CD14-positive monocyte (primary cell): ENCODE measurements around the gene ABO. TPM values are rescaled to one million over a fixed set of nuclear protein-coding genes. Genes with fewer than 3 reads are reported as not detected.

ENCODE experiments used
- DNase-seq, 3 donors: peaks; one replicate each; pipeline ENCODE4 v3.0.0-alpha.2; 2011 to 2022
- H2AFZ ChIP-seq: 2 replicates; pipeline ENCODE4 v1.6.0; 2012; ENCODE audit warnings: mild to moderate bottlenecking, low read depth, low read length, inconsistent platforms; ENCODE audit not compliant: insufficient read depth, poor library complexity, severe bottlenecking
- H3K27ac ChIP-seq, 2 donors: 1 replicate in 1 of 2; 2 replicates in 1 of 2; pipeline ENCODE4 v1.5.1; 2012 to 2013; ENCODE audit warnings: low read length in 2 of 2, control low read depth in 1 of 2, inconsistent platforms in 1 of 2, low read depth in 1 of 2, mild to moderate bottlenecking in 1 of 2
- H3K27me3 ChIP-seq, 2 donors: one replicate each; pipeline versions ENCODE4 v1.6.0 to v1.6.1; 2011 to 2013; ENCODE audit warnings: low read length in 2 of 2; ENCODE audit not compliant: control insufficient read depth in 2 of 2, insufficient read depth in 2 of 2
- H3K36me3 ChIP-seq, 2 donors: replicated peaks in 1 of 2; 1 replicate in 1 of 2; 2 replicates in 1 of 2; pipeline versions ENCODE4 v1.5.1 to v1.6.1; 2012 to 2013; ENCODE audit warnings: low read length in 2 of 2, control low read depth in 1 of 2, inconsistent platforms in 1 of 2, mild to moderate bottlenecking in 1 of 2; ENCODE audit not compliant: insufficient read depth in 2 of 2, control insufficient read depth in 1 of 2
- H3K4me1 ChIP-seq, 2 donors: 1 replicate in 1 of 2; 2 replicates in 1 of 2; pipeline versions ENCODE4 v1.5.1 to v1.6.1; 2012 to 2013; ENCODE audit warnings: low read length in 2 of 2, control low read depth in 1 of 2, inconsistent platforms in 1 of 2, mild to moderate bottlenecking in 1 of 2, moderate library complexity in 1 of 2; ENCODE audit not compliant: insufficient read depth in 2 of 2, control insufficient read depth in 1 of 2
- H3K4me2 ChIP-seq: replicated peaks from 2 replicates; pipeline ENCODE3; 2012; ENCODE audit warnings: low read length, moderate library complexity, mild to moderate bottlenecking; ENCODE audit not compliant: poor library complexity, severe bottlenecking; ENCODE audit errors: extremely low read depth
- H3K4me3 ChIP-seq, 3 experiments: fragments of 200-600 bp in 1 of 3; sonication (generic) in 1 of 3; replicated peaks in 1 of 3; 1 replicate in 2 of 3; 2 replicates in 1 of 3; pipeline ENCODE4 v1.5.1; 2011 to 2013; ENCODE audit warnings: low read length in 3 of 3, mild to moderate bottlenecking in 3 of 3, control low read depth in 2 of 3, low read depth in 2 of 3, inconsistent platforms in 1 of 3, moderate library complexity in 1 of 3
- H3K79me2 ChIP-seq: 2 replicates; pipeline ENCODE4 v1.6.0; 2012; ENCODE audit warnings: mild to moderate bottlenecking, control low read depth, inconsistent platforms, low read length, moderate library complexity; ENCODE audit not compliant: insufficient read depth
- H3K9ac ChIP-seq: 2 replicates; pipeline ENCODE4 v1.6.0; 2017; ENCODE audit warnings: low read length, mild to moderate bottlenecking; ENCODE audit not compliant: insufficient read depth, poor library complexity, severe bottlenecking
- H3K9me3 ChIP-seq, 2 donors: replicated peaks in 1 of 2; 1 replicate in 1 of 2; 2 replicates in 1 of 2; pipeline versions ENCODE4 v1.5.1 to v1.6.1; 2012 to 2013; ENCODE audit warnings: low read length in 2 of 2, control low read depth in 1 of 2; ENCODE audit not compliant: control insufficient read depth in 1 of 2, insufficient read depth in 1 of 2
- H4K20me1 ChIP-seq: 2 replicates; pipeline ENCODE4 v1.6.0; 2012; ENCODE audit warnings: mild to moderate bottlenecking, low read length, control low read depth, moderate library complexity; ENCODE audit not compliant: insufficient read depth
- H3K27ac Mint-ChIP-seq, 7 donors: one replicate each; pipeline ENCODE4 v1.8.0; 2020; ENCODE audit warnings: mild to moderate bottlenecking in 7 of 7, mixed read lengths in 7 of 7, moderate library complexity in 6 of 7, inconsistent platforms in 2 of 7
- H3K27me3 Mint-ChIP-seq, 3 donors: one replicate each; pipeline ENCODE4 v1.8.0; 2021 to 2022; ENCODE audit warnings: low read depth in 3 of 3, mild to moderate bottlenecking in 3 of 3, mixed read lengths in 3 of 3, moderate library complexity in 3 of 3, inconsistent platforms in 1 of 3
- H3K36me3 Mint-ChIP-seq, 2 donors: one replicate each; pipeline ENCODE4 v1.8.0; 2020; ENCODE audit warnings: mixed read lengths in 2 of 2, inconsistent platforms in 1 of 2, mild to moderate bottlenecking in 1 of 2
- H3K4me1 Mint-ChIP-seq: one replicate; pipeline ENCODE4 v1.8.0; 2020; ENCODE audit warnings: mild to moderate bottlenecking, mixed read lengths
- H3K4me3 Mint-ChIP-seq, 2 donors: one replicate each; pipeline ENCODE4 v1.8.0; 2020; ENCODE audit warnings: mild to moderate bottlenecking in 2 of 2, mixed read lengths in 2 of 2, moderate library complexity in 1 of 2
- H3K9me3 Mint-ChIP-seq, 7 donors: one replicate each; pipeline ENCODE4 v1.8.0; 2020 to 2022; ENCODE audit warnings: mixed read lengths in 7 of 7, mild to moderate bottlenecking in 6 of 7, moderate library complexity in 6 of 7, inconsistent platforms in 2 of 7
- WGBS: methylation state at CpG from one replicate; pipeline ENCODE4 v1.1.5; 2013; ENCODE audit warnings: missing lambda C conversion rate; ENCODE audit not compliant: insufficient coverage; 5-methylcytosine and 5-hydroxymethylcytosine counted together
- intact Hi-C, 2 donors: fragments of 100-400 bp; cut with micrococcal nuclease; formaldehyde crosslinking; loops; one replicate each; pipeline versions ENCODE4 v1.15.0 to v1.15.1; 2023
- polyA plus RNA-seq, 3 donors: library from polyadenylated mRNA; depleted of rRNA in 1 of 3; unstranded in 2 of 3; stranded (reverse) in 1 of 3; fragments of 300-500 nt in 2 of 3; fragments of >200 nt in 1 of 3; fragmentation: Illumina TruSeq in 2 of 3; gene quantifications; 1 replicate in 2 of 3; 2 replicates in 1 of 3; pipeline ENCODE4 v1.2.3, GENCODE V29; 2012 to 2021
- TF ChIP-seq, protein P1 (sequence below): fragments of 200-600 bp; IDR thresholded peaks from one replicate; pipeline ENCODE4 v1.8.0; 2022; ENCODE audit warnings: antibody characterized with exemption, mild to moderate bottlenecking

The ABO gene
- polyA plus RNA-seq, 3 donors, result 0.50 to 2.1 TPM; not detected in 1

DNA sequence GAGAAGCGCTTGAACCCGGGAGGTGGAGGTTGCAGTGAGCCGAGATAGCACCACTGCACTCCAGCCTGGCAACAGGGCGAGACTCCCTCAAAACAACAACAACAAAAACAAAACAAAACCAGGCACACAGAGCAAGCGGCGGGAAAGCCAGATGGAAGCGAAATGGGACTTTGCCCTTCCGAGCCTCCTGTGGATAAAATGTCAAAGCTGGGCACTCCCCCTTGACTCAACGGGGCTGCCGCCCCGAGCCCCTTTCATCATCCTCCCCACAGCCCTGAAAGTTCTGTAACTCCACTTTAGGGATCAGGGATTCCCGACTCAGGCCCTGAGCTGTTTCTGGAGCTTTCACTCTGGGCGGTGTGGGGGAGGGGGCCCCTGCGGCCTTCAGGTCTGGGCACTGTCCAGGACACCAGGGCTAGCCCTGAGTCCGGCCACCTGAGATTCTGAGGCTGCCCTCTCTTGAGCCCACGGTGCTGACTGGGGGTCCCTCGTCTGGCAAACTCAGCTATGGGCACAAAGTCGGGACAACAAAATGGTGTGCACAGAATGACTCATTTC, 35.4 kb downstream of the ABO start:
- Histone ChIP-seq H3K9me3 (no peaks in the 10 kb centered on the region), H3K36me3 (no peaks in the 10 kb centered on the region), H3K27me3 (peaks cover 0 to 4% of the 10 kb centered on the region in 2 donors), H3K9ac (no peak overlapping the region), H4K20me1 (no peaks in the 10 kb centered on the region), H3K4me1 (peaks cover 9 to 12% of the 10 kb centered on the region in 2 donors), H3K4me2 (no peak overlapping the region), H3K79me2 (no peaks in the 10 kb centered on the region), H3K4me3 (no peak overlapping the region), H3K27ac (no peak overlapping the region), H2AFZ (peak overlapping the region; percentile 71)
- no peaks in the 10 kb centered on the region for H3K36me3 Mint-ChIP-seq
- intact Hi-C loops, result loop anchor here in 1 of 2 donors (1.0 to 10.0 kb wide), 2 partner anchors 165 to 247 kb away; no protein-coding TSS in a partner anchor
- no peaks in the 10 kb centered on the region for H3K9me3 Mint-ChIP-seq
- H3K4me3 Mint-ChIP-seq, result no peak overlapping the region
- TF ChIP-seq, protein P1, sequence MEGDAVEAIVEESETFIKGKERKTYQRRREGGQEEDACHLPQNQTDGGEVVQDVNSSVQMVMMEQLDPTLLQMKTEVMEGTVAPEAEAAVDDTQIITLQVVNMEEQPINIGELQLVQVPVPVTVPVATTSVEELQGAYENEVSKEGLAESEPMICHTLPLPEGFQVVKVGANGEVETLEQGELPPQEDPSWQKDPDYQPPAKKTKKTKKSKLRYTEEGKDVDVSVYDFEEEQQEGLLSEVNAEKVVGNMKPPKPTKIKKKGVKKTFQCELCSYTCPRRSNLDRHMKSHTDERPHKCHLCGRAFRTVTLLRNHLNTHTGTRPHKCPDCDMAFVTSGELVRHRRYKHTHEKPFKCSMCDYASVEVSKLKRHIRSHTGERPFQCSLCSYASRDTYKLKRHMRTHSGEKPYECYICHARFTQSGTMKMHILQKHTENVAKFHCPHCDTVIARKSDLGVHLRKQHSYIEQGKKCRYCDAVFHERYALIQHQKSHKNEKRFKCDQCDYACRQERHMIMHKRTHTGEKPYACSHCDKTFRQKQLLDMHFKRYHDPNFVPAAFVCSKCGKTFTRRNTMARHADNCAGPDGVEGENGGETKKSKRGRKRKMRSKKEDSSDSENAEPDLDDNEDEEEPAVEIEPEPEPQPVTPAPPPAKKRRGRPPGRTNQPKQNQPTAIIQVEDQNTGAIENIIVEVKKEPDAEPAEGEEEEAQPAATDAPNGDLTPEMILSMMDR, result no peak
- DNase-seq, result no peak
- WGBS, result 86% methylated on average over 8 of the region's 18 CpGs
- peak overlapping the region in 1 of 7 donors; percentile 10 for H3K27ac Mint-ChIP-seq
- peaks cover 8 to 25% (median 12%) of the 10 kb centered on the region in 3 donors for H3K27me3 Mint-ChIP-seq
- H3K4me1 Mint-ChIP-seq, result peaks cover 13% of the 10 kb centered on the region

DNA sequence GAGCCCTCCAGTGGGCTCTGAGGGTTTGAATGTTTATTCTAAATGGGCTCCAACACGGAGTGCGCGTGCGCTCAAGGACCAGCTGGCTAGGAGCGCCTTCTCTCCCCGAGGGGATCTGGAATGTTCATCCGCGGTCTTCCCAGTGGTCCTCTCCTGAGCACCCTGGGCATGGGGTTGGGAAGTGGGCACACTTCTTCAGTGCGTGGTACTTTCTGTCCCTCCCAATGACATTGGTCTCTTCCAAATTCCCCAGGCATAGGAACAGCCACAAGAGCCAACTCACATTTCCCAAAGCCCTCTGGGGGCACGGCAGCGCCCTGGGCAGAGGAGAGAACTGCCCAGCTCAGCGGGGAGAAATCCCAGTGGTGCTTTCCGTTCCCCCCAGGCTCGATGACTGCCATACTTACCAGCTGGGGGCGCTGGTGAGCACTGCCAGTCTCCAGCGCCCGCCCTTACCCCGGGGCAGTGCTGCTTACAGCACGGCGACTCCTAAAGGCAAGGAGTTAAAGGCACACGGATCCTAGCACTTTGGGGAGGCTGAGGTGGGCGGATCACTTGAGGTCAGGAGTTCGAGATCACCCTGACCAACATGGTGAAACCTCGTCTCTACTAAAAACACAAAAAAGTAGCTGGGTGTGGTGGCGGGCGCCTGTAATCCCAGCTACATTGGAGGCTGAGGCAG, 36.0 kb downstream of the ABO start:
- Mint-ChIP-seq H3K27me3 (peaks cover 8 to 25% (median 11%) of the 10 kb centered on the region in 3 donors), H3K36me3 (no peaks in the 10 kb centered on the region), H3K4me3 (peak overlapping the region; percentile 58 to 60), H3K4me1 (peaks cover 13% of the 10 kb centered on the region), H3K27ac (peak overlapping the region in 1 of 7 donors; percentile 41), H3K9me3 (no peaks in the 10 kb centered on the region)
- Histone ChIP-seq H3K9me3 (no peaks in the 10 kb centered on the region), H3K27me3 (peaks cover 0 to 4% of the 10 kb centered on the region in 2 donors), H4K20me1 (no peaks in the 10 kb centered on the region), H3K4me2 (peak overlapping the region; percentile 61), H3K27ac (no peak overlapping the region), H3K36me3 (no peaks in the 10 kb centered on the region), H3K9ac (peak overlapping the region; percentile 30), H3K4me3 (peak overlapping the region in 2 of 3 experiments; percentile 10 to 54), H3K79me2 (no peaks in the 10 kb centered on the region), H2AFZ (peak overlapping the region; percentile 71), H3K4me1 (peaks cover 9 to 12% of the 10 kb centered on the region in 2 donors)
- TF ChIP-seq, protein P1, result peak; percentile 76
- 0% methylated on average over 20 of the region's 26 CpGs for WGBS
- peak; percentile 46 to 59 (median 50) for DNase-seq
- intact Hi-C loops, result loop anchor here in 1 of 2 donors (1.0 to 10.0 kb wide), 2 partner anchors 166 to 247 kb away; no protein-coding TSS in a partner anchor
